ENCODE measurements around the gene TMEM30A. TPM values are rescaled to one million over a fixed set of nuclear protein-coding genes. Genes with fewer than 3 reads are reported as not detected.

Gene TMEM30A
- total and polyA plus RNA-seq, 2 donors (not counting 3 experiments of a cell fraction or from before 2014, with no cell fraction given) = 42.2 to 197 TPM

- peak; percentile 75 for FAIRE-seq
- intact Hi-C loops (cut with micrococcal nuclease) = no loop called here
- no TSS peak for BruUV-seq (replicated peaks)
- POLR2A ChIA-PET = interaction anchor here (1.0 kb wide), 1 partner anchor 38 kb away, joined by 5 read pairs; no protein-coding TSS in a partner anchor
- peaks cover 81% of the 10 kb centered on the region for H3K79me2 ChIP-seq (ENCODE audit: control insufficient read depth, insufficient read depth, low read length)
- no peaks in the 10 kb centered on the region for H4K20me1 ChIP-seq (replicated peaks; ENCODE audit: control insufficient read depth, extremely low read depth, insufficient read depth, low read length)
- H3K9me1 ChIP-seq (replicated peaks; ENCODE audit: control insufficient read depth, extremely low read depth, insufficient read depth, low read length) = no peaks in the 10 kb centered on the region
- dilution Hi-C loops (cut with MboI; ENCODE audit: extremely low pct_ligation_motif_present, low sequenced_read_pairs) = no loop called here
- peak overlapping the region; percentile 72 for H3K27ac ChIP-seq (ENCODE audit: insufficient read depth, low read depth, low read length)
- peak; percentile 10 for TF ChIP-seq FOS (IDR thresholded peaks at IDR 0.05; ENCODE audit: borderline replicate concordance, insufficient read depth, low read length)
- TF ChIP-seq EZH2 (IDR thresholded peaks at IDR 0.05; ENCODE audit: borderline replicate concordance, low read depth, low read length, severe bottlenecking) = no peak
- TF ChIP-seq, protein P1, sequence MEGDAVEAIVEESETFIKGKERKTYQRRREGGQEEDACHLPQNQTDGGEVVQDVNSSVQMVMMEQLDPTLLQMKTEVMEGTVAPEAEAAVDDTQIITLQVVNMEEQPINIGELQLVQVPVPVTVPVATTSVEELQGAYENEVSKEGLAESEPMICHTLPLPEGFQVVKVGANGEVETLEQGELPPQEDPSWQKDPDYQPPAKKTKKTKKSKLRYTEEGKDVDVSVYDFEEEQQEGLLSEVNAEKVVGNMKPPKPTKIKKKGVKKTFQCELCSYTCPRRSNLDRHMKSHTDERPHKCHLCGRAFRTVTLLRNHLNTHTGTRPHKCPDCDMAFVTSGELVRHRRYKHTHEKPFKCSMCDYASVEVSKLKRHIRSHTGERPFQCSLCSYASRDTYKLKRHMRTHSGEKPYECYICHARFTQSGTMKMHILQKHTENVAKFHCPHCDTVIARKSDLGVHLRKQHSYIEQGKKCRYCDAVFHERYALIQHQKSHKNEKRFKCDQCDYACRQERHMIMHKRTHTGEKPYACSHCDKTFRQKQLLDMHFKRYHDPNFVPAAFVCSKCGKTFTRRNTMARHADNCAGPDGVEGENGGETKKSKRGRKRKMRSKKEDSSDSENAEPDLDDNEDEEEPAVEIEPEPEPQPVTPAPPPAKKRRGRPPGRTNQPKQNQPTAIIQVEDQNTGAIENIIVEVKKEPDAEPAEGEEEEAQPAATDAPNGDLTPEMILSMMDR (IDR thresholded peaks at IDR 0.05; ENCODE audit: extremely low read depth in 1 of 2, insufficient read depth in 1 of 2, low read depth in 1 of 2, low read length in 2 of 2) = no peak
- TF ChIP-seq POLR2AphosphoS5 (IDR thresholded peaks at IDR 0.05; ENCODE audit: insufficient read depth, low read depth, low read length) = peak; percentile 25
- no peak for TF ChIP-seq MYC (IDR thresholded peaks at IDR 0.05; ENCODE audit: low read depth, low read length)
- TF ChIP-seq POLR2A (IDR thresholded peaks at IDR 0.05; ENCODE audit: low read depth, low read length) = no peak
- peak; percentile 17 for TF ChIP-seq GATA2 (IDR thresholded peaks at IDR 0.05; ENCODE audit: insufficient read depth, insufficient read length, low read depth, low read length)
- TF ChIP-seq, protein P2, sequence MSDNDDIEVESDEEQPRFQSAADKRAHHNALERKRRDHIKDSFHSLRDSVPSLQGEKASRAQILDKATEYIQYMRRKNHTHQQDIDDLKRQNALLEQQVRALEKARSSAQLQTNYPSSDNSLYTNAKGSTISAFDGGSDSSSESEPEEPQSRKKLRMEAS (IDR thresholded peaks at IDR 0.05; ENCODE audit: insufficient read depth, insufficient read length) = no peak
- peak; percentile 9 for TF ChIP-seq JUN (IDR thresholded peaks at IDR 0.05; ENCODE audit: borderline replicate concordance, insufficient read depth, insufficient read length, low read depth)
- H3K9me3 ChIP-seq (replicated peaks; ENCODE audit: control insufficient read depth, insufficient read depth, low read length) = no peaks in the 10 kb centered on the region
- peak overlapping the region; percentile 32 for H3K9ac ChIP-seq (replicated peaks; ENCODE audit: extremely low read depth, insufficient read depth, low read length)
- H3K4me1 ChIP-seq (ENCODE audit: control insufficient read depth, extremely low read depth, insufficient read depth, low read length) = peaks cover 19% of the 10 kb centered on the region
- CTCF ChIA-PET = interaction anchor here (0.8 to 3.3 kb wide), 25 partner anchors 8 to 336 kb away, joined by 3 to 95 read pairs (median 6); partner anchors contain the start of gene TMEM30A
- H3K4me3 ChIP-seq (replicated peaks in 1 of 3; ENCODE audit: insufficient read depth in 1 of 3, low read depth in 1 of 3, low read length in 3 of 3) = peak overlapping the region in 1 of 3 experiments; percentile 40
- H3K4me2 ChIP-seq (ENCODE audit: insufficient read depth, low read length) = peak overlapping the region; percentile 88
- no peak overlapping the region for H2AFZ ChIP-seq (ENCODE audit: low read depth, low read length)
- H3K36me3 ChIP-seq (ENCODE audit: control insufficient read depth in 2 of 2, extremely low read depth in 1 of 2, insufficient read depth in 2 of 2, low read length in 2 of 2) = peaks cover 0 to 7% of the 10 kb centered on the region in 2 experiments
- no peaks in the 10 kb centered on the region for H3K27me3 ChIP-seq (ENCODE audit: control insufficient read depth in 2 of 2, insufficient read depth in 2 of 2, low read length in 2 of 2)
- peak; percentile 81 for DNase-seq (ENCODE audit: low read depth, low spot score)
Measured at GRCh38 chr6:75267461-75267860, 17.1 kb downstream of the TMEM30A start.

Data from endothelial cell of umbilical vein (primary cell).